Thoracic aorta (tissue), 2 donors: Measurements from ENCODE around the gene THRB. TPM values are rescaled to one million over a fixed set of nuclear protein-coding genes. Genes with fewer than 3 reads are reported as not detected.

Experiments used
- ATAC-seq: fragments of 150-250 bp; one replicate; pipeline ENCODE4 v1.8.0; 2017; ENCODE audit warnings: low read depth; ENCODE audit not compliant: insufficient number of reproducible peaks, low FRiP score
- DNase-seq: peaks from one replicate; pipeline ENCODE4 v3.0.0-alpha.2; 2020; ENCODE audit warnings: low spot score
- H3K27ac ChIP-seq, 2 donors: fragments of 200-600 bp; sonication (generic); 1 replicate in 1 of 2; 2 replicates in 1 of 2; pipeline ENCODE4 v1.5.1; 2016; ENCODE audit warnings: mild to moderate bottlenecking in 2 of 2, moderate library complexity in 2 of 2
- H3K27me3 ChIP-seq: fragments of 200-600 bp; sonication (generic); replicated peaks from 2 replicates; pipeline ENCODE4 v1.6.0; 2016; ENCODE audit warnings: mild to moderate bottlenecking; ENCODE audit not compliant: insufficient read depth
- H3K36me3 ChIP-seq: fragments of 200-600 bp; sonication (generic); one replicate; pipeline ENCODE4 v1.5.1; 2016
- H3K4me1 ChIP-seq, 2 donors: fragments of 200-600 bp; sonication (generic); 1 replicate in 1 of 2; 2 replicates in 1 of 2; pipeline versions ENCODE4 v1.5.1 to v1.6.0; 2016; ENCODE audit warnings: low read depth in 2 of 2, mild to moderate bottlenecking in 1 of 2; ENCODE audit not compliant: control insufficient read depth in 1 of 2
- H3K4me3 ChIP-seq: fragments of 200-600 bp; sonication (generic); 2 replicates; pipeline ENCODE4 v1.5.1; 2016; ENCODE audit warnings: mild to moderate bottlenecking
- H3K9me3 ChIP-seq: fragments of 200-600 bp; sonication (generic); 2 replicates; pipeline ENCODE4 v1.5.1; 2016
- CTCF ChIP-seq: fragments of 200-600 bp; sonication (generic); IDR thresholded peaks from one replicate; pipeline ENCODE4 v1.5.1; 2019; ENCODE audit warnings: antibody characterized with exemption
- total RNA-seq, 2 donors: library from RNA; depleted of rRNA; stranded (reverse); fragments of >200 nt; gene quantifications; one replicate each; pipeline versions ENCODE4 v1.1.0 to v1.2.3, GENCODE V29; 2016

THRB gene
- total RNA-seq, 2 donors from 2014 or later, result 40.3 to 65.6 TPM

GRCh38 chr3:24502690-24503089, 8.0 kb upstream of the THRB start:
- Histone ChIP-seq H3K4me1 (peaks cover 1 to 2% of the 10 kb centered on the region in 2 donors), H3K36me3 (no peaks in the 10 kb centered on the region), H3K27ac (no peak overlapping the region), H3K27me3 (no peaks in the 10 kb centered on the region), H3K9me3 (no peaks in the 10 kb centered on the region), H3K4me3 (no peak overlapping the region)
- TF ChIP-seq CTCF, result no peak
- DNase-seq (no peak), ATAC-seq (no peak)

- no peak overlapping the region for H3K4me3 ChIP-seq
- DNase-seq (no peak), ATAC-seq (no peak)
- no peaks in the 10 kb centered on the region for H3K9me3 ChIP-seq
- H3K27me3 ChIP-seq, result no peaks in the 10 kb centered on the region
- TF ChIP-seq CTCF, result no peak
- no peak overlapping the region for H3K27ac ChIP-seq
- H3K4me1 ChIP-seq, result peaks cover 4 to 7% of the 10 kb centered on the region in 2 donors
- no peaks in the 10 kb centered on the region for H3K36me3 ChIP-seq
These were observed 6.2 kb upstream of the THRB start for GRCh38 chr3:24500806-24501205.

GRCh38 chr3:24499991-24500390, 5.3 kb upstream of the THRB start:
- H3K27ac ChIP-seq, result no peak overlapping the region
- no peak for TF ChIP-seq CTCF

GRCh38 chr3:24498796-24499195, 4.1 kb upstream of the THRB start:
- Histone ChIP-seq H3K27ac (no peak overlapping the region), H3K9me3 (no peaks in the 10 kb centered on the region), H3K27me3 (no peaks in the 10 kb centered on the region), H3K4me3 (no peak overlapping the region), H3K36me3 (no peaks in the 10 kb centered on the region), H3K4me1 (peaks cover 4 to 12% of the 10 kb centered on the region in 2 donors)
- DNase-seq (no peak), ATAC-seq (no peak)
- no peak for TF ChIP-seq CTCF

More at GRCh38 chr3:24499991-24500390, 5.3 kb upstream of the THRB start:
- Histone ChIP-seq H3K4me1 (peaks cover 4 to 12% of the 10 kb centered on the region in 2 donors), H3K36me3 (no peaks in the 10 kb centered on the region), H3K4me3 (no peak overlapping the region), H3K9me3 (no peaks in the 10 kb centered on the region), H3K27me3 (no peaks in the 10 kb centered on the region)
- no peak for DNase-seq
- ATAC-seq, result no peak

- Histone ChIP-seq H3K4me3 (no peak overlapping the region), H3K4me1 (peaks cover 4 to 12% of the 10 kb centered on the region in 2 donors), H3K9me3 (no peaks in the 10 kb centered on the region), H3K27me3 (no peaks in the 10 kb centered on the region), H3K36me3 (no peaks in the 10 kb centered on the region), H3K27ac (no peak overlapping the region)
- ATAC-seq, result no peak
- DNase-seq, result no peak
- no peak for TF ChIP-seq CTCF
These were observed 3.7 kb upstream of the THRB start for GRCh38 chr3:24498391-24498790.
